ENCODE measurements around the gene CHIA. TPM values are rescaled to one million over a fixed set of nuclear protein-coding genes. Genes with fewer than 3 reads are reported as not detected.

CHIA gene
- total and polyA plus RNA-seq, 9 of the 15 experiments (the other 6 are each of a cell fraction or from before 2014, with no cell fraction given): not detected

GRCh38 chr1:111280267-111280666 lies 10.4 kb upstream of the CHIA start (continued):
- TF ChIP-seq, protein P1, sequence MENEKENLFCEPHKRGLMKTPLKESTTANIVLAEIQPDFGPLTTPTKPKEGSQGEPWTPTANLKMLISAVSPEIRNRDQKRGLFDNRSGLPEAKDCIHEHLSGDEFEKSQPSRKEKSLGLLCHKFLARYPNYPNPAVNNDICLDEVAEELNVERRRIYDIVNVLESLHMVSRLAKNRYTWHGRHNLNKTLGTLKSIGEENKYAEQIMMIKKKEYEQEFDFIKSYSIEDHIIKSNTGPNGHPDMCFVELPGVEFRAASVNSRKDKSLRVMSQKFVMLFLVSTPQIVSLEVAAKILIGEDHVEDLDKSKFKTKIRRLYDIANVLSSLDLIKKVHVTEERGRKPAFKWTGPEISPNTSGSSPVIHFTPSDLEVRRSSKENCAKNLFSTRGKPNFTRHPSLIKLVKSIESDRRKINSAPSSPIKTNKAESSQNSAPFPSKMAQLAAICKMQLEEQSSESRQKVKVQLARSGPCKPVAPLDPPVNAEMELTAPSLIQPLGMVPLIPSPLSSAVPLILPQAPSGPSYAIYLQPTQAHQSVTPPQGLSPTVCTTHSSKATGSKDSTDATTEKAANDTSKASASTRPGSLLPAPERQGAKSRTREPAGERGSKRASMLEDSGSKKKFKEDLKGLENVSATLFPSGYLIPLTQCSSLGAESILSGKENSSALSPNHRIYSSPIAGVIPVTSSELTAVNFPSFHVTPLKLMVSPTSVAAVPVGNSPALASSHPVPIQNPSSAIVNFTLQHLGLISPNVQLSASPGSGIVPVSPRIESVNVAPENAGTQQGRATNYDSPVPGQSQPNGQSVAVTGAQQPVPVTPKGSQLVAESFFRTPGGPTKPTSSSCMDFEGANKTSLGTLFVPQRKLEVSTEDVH (IDR thresholded peaks at IDR 0.05; ENCODE audit: low read depth, partially characterized antibody): no peak
- TF ChIP-seq HIVEP1 (CRISPR knock-in tag; IDR thresholded peaks at IDR 0.05) (no peak), PRDM10 (IDR thresholded peaks at IDR 0.05; ENCODE audit: partially characterized antibody) (no peak), CREM (IDR thresholded peaks at IDR 0.05; ENCODE audit: low read depth) (no peak), ZNF408 (CRISPR knock-in tag; IDR thresholded peaks at IDR 0.05; ENCODE audit: low read depth) (no peak)
- TF ChIP-seq, protein P2, sequence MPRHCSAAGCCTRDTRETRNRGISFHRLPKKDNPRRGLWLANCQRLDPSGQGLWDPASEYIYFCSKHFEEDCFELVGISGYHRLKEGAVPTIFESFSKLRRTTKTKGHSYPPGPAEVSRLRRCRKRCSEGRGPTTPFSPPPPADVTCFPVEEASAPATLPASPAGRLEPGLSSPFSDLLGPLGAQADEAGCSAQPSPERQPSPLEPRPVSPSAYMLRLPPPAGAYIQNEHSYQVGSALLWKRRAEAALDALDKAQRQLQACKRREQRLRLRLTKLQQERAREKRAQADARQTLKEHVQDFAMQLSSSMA (CRISPR knock-in tag; IDR thresholded peaks at IDR 0.05): no peak
